Raji (cell line): Measurements from ENCODE around the gene BMP8B.
"Not testable (repeated sequence)": the region's sequence is repeated elsewhere in the genome, so short reads cannot be mapped to it uniquely, and the experiment has no call there.

Source experiments
- POLR2A ChIP-seq: IDR thresholded peaks from 2 replicates; pipeline ENCODE4 v1.6.1; 2011; ENCODE audit warnings: low read depth, low read length, control low read depth; ENCODE audit not compliant: insufficient read depth

Gene BMP8B

GRCh38 chr1:39782103-39782502 lies 6.6 kb downstream of the BMP8B start:
- TF ChIP-seq POLR2A = no peak

GRCh38 chr1:39781349-39781715 lies 7.3 kb downstream of the BMP8B start:
- no peak for TF ChIP-seq POLR2A

DNA sequence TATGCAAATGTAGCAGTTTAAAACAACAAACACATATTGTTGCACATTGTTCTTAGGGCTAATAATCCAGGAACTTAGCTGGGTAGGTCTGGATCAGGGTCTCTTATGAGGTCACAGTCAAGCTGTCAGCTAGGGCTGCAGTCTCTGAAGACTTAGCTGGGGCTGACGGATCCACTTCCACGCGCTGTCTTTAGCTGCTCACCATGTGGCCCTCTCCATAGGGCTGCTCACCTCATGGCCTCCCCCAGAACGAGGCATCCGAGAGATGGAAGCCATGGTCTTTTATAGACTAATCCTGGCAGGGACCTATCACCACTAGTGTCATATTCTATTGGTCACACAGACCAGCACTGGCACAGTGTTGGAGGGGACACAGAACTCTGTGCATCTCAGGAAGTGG lies 8.8 kb downstream of the BMP8B start:
- no peak for TF ChIP-seq POLR2A

GRCh38 chr1:39779137-39779536 lies 9.5 kb downstream of the BMP8B start:
- no peak for TF ChIP-seq POLR2A

DNA sequence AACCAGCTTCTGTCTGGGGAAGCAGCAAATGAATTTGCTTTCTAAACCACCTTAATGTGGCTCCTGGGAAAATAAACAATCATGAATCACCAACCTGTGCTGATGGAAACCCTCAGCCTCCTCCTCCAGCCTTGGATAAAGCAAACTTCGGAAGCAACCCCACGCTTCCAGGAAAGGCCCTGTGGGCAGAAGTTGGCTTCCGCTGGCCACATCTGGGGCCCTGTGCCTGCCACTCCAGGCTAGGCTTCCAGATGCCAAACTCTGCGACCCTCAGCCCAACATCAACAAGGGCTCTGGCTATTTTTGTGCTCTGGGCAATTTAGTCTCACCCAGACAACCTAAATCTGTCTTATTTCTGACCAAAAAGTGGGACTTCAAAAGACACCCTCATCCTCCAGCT lies 11.4 kb downstream of the BMP8B start:
- no peak for TF ChIP-seq POLR2A

GRCh38 chr1:39776886-39777285 lies 11.8 kb downstream of the BMP8B start:
- no peak for TF ChIP-seq POLR2A

DNA sequence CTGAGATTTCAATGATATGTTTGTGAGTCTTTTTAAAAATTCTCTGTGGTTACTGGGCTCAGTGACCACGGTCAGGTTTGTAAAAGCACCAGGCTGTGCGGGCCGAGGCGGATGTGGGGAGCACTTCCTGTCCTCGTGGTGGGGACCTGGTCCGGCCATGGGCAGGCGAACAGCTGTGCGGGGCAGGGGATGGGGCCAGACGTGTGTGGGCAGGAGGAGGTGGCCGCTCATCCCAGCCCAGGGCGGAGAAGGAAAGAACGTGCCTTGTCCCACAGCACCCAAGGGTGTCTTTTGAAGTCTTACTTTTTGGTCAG lies 12.3 kb downstream of the BMP8B start:
- no peak for TF ChIP-seq POLR2A

- TF ChIP-seq POLR2A = not testable (repeated sequence)
These were observed 17.6 kb downstream of the BMP8B start, which contains the start of gene OXCT2 for GRCh38 chr1:39771022-39771532. TSS of gene OXCT2 (minus strand) at chr1:39771348. CDS start at chr1:39771255, 93 bp downstream.

DNA sequence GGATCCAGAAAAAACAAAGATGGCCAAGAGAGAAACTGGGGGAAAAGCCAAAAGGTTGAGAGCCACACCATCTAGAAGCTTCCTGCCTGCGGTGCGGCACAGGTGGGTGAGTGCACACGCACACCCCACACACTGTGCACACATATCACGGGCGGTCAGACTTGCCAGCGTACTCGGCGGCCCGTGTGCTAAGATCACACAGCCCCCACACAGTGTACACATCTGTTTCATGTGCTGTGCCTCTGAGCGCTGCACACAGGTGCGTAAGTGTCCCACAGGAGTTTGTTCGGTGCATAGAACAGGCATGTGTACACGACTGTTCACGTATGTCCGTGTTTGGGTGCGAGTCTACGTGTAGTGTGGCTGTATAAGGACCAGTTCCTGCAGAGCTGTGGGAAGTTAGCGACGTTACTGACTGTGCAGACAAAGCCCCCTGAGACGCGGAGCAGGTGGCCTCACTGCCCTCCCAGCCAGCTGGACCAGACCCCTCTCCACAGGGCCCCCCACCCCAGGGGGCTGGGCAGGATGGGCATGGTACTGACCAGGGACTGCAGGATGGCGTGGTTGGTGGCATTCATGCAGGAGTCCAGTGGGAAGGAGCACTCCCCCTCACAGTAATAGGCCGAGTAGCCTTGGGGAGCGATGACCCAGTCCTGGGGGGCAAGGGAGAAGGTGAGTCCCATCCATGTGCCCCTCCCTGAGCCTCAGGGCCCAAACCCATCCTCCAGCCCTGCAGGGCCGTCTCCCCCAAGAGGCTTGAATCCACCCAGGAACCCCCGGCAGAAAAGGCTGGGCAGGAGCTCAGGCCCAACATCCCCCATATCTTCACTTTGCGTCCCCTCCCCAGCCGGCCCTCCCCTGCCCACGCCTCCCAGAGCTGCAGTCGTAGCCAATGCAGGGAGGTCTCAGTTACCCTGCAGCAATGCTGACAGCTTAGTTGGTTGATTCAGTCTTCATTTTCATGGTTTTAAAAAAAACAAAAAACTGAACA lies 25.8 kb downstream of the BMP8B start:
- TF ChIP-seq POLR2A = no peak

DNA sequence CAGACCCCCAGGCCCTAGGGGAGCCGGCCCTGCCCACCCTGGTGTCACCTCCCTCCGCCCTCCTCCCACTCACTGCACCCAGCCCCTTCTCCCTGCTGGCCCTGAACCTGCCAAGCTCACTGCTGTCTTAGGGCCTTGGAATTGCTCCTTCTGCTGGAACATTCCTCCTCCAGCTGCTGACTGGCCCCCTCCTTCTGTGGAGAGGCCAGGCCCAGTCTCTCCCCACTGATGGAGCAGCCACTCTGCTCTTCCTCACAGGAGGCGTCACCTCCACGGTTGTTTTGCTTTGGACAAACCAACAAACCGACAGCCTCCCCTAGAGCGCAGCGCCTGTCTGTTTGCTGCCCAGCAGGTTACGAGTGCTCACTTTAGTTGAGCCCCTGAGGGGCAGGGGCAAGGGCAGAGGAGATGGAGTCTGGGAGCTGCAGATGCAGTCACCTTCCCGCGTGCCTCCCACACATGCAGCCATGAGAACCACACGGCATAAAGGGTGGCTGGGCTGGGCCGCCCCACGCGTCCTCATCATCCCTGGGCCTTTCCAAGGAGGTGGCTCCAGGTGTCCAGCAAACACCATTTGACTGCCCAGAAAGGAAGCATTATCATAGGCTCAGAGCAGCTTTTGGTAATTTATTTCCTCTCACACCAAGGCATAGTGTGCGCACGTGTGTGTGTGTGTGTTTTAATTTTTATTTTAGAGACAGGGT lies 27.0 kb downstream of the BMP8B start:
- TF ChIP-seq POLR2A = no peak

- TF ChIP-seq POLR2A = no peak
These were observed 27.6 kb downstream of the BMP8B start for GRCh38 chr1:39761016-39761415.

DNA sequence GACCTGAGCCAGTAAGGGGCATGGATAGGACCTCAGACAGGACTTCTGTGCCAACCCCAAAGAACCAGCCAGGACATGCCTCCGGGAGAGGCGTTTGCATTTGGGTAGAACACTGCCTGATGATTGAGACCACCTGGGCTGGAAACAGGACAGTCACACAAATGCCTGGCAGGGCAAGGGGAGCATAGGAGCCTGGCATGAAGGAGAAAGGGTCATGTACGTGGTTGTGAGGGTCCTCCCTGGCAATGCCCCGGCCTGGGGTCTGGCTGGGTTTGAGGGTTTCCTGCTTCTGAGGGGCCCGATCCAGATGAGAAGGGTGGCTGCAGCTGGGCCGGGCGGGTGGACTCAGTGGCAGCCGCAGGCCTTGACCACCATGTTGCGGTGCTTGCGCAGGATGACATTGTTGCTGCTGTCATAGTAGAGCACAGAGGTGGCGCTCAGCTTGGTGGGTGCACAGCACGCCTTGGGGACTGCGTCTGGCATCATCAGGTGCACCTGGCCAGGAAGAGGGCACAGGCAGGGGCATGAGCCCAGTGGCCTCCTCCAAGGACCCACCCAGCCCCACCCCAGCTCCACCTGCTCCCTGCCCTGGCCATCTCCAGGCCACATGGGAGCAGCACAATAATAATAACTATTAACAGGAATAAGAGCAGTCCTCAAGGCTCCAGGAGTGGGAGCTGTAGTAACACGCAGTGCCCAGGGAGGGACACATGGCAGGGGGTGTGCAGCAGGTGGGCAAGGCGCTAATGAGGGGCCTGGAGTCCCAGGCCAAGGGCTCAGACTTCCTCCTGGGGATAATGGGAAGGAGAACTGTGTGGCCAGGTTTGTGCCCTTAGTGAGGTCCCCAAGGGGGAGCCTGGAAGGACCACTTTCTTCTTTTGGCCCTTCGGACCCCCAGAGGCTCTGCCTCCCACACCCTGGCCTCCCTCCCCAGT lies 28.3 kb downstream of the BMP8B start:
- TF ChIP-seq POLR2A = no peak

DNA sequence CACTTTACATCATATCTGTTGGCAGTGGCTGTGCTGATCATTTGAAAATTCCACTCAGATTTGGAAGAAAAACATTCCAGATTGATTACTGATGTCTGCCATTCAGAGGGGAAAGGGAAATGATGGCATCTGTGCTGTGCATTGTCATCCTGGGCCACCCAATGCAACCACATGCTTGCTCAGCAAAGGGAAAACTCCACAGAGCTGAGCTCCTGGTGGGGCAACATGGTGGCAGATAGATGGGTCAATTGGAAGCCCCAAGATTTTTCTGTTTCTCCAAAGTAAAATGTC lies 29.3 kb downstream of the BMP8B start:
- no peak for TF ChIP-seq POLR2A

- TF ChIP-seq POLR2A = no peak
These were observed 29.9 kb downstream of the BMP8B start for GRCh38 chr1:39758556-39759435.
